GM18868 (cell line): ENCODE data around the gene ILF3.
"Not testable (repeated sequence)": the region's sequence is repeated elsewhere in the genome, so short reads cannot be mapped to it uniquely, and the experiment has no call there.

Source experiments
- ATAC-seq: cut with Tn5 transposase; IDR thresholded peaks from one replicate; pipeline ENCODE4 v1.9.1; 2021; ENCODE audit warnings: mild to moderate bottlenecking, moderate library complexity; ENCODE audit not compliant: unreplicated experiment

ILF3 gene

GRCh38 chr19:10642473-10643171 is 11.5 kb upstream of the ILF3 start:
- ATAC-seq, result no peak

- no peak for ATAC-seq
Measured at GRCh38 chr19:10643172-10643967, 10.8 kb upstream of the ILF3 start.

DNA sequence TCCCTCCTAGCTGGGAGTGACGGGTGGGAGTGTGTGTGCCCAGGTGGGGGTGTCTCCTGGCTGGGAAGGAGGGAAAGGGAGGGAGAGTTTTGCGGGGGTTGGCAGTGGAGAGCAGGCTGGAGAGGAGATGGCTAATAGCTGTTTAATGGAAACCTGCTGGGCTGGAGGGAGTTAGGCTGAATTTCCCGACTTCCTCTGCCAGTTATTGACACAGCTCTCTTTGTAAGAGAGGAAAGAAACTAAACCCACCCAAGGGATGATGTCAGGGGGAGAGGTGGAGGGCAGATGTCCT is 10.2 kb upstream of the ILF3 start:
- ATAC-seq, result no peak

GRCh38 chr19:10644260-10645007 is 9.7 kb upstream of the ILF3 start:
- ATAC-seq, result no peak

DNA sequence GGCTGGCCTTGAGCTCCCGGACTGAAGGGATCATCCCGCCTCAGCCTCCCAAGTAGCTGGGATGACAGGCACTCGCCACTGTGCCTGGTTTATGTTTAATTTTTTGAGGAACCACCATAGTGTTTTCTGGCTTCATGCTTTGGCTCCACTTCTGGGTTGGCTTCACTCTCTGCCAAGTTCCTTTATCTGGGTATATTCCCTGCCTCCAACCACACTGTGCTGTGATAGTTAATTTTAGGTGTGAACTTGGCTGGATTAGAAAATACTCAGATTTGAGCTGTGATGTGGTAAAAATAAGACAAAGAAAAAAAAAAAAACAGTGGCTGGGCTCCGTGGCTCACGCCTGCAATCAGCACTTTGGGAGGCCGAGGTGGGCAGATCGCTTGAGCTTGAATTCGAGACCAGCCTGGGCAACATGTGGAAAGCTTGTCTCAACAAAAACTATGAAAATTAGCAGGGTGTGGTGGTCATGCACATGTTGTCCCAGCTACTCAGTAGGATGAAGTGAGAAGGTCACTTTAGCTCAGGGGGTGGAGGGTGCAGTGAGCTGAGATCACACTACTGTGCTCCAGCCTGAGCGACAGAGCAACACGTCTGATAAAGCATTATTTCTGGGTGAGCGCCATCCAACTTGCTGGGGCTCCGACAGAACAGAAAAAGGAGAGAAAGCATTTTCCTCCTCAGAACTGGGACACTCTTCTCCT is 7.5 kb upstream of the ILF3 start:
- no peak for ATAC-seq

- ATAC-seq, result no peak
Measured at GRCh38 chr19:10648360-10648759, 5.8 kb upstream of the ILF3 start.

- ATAC-seq, result no peak
Measured at GRCh38 chr19:10651851-10652250, 2.3 kb upstream of the ILF3 start.

- ATAC-seq, result no peak
Measured at GRCh38 chr19:10653482-10653731, 739 bp upstream of the ILF3 start.

GRCh38 chr19:10654610-10655456 is 687 bp downstream of the ILF3 start:
- peak; percentile 21 for ATAC-seq

GRCh38 chr19:10655457-10656312 is 1.5 kb downstream of the ILF3 start:
- no peak for ATAC-seq

GRCh38 chr19:10660346-10660745 is 6.2 kb downstream of the ILF3 start:
- no peak for ATAC-seq

DNA sequence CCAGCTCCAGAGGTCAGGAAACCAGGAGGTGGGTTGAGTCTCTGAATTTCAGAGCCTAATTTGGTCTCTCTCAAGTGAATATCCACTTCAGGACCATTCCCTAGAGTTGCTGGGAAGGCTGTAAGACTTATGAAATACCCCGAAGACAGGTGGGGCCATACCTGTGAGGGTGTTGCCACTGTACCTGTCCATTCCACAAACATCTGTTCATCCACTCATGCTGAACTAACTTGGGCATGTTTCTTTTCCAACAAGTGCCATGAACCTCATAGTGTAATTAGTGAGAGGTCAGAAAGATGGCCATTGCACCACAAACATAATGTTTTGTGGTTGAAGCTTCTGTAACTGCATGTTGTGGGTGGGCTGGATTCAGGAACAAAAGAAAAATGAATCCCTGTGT is 7.8 kb downstream of the ILF3 start:
- no peak for ATAC-seq

- ATAC-seq, result no peak
Measured at GRCh38 chr19:10662384-10663251, 8.5 kb downstream of the ILF3 start.

DNA sequence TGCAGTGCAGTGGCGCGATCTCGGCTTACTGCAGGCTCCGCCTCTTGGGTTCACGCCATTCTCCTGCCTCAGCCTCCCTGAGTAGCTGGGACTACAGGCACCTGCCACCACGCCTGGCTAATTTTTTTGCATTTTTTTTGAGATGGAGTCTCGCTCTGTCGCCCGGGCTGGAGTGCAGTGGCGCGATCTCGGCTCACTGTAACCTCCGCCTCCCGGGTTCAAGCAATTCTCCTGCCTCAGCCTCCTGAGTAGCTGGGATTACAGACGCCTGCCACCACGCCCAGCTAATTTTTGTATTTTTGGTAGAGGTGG is 9.1 kb downstream of the ILF3 start:
- ATAC-seq, result not testable (repeated sequence)

- ATAC-seq, result no peak
Measured at GRCh38 chr19:10667867-10668266, 13.7 kb downstream of the ILF3 start.

- no peak for ATAC-seq
Measured at GRCh38 chr19:10669246-10669645, 15.1 kb downstream of the ILF3 start.

- ATAC-seq, result no peak
Measured at GRCh38 chr19:10670182-10670581, 16.0 kb downstream of the ILF3 start.

DNA sequence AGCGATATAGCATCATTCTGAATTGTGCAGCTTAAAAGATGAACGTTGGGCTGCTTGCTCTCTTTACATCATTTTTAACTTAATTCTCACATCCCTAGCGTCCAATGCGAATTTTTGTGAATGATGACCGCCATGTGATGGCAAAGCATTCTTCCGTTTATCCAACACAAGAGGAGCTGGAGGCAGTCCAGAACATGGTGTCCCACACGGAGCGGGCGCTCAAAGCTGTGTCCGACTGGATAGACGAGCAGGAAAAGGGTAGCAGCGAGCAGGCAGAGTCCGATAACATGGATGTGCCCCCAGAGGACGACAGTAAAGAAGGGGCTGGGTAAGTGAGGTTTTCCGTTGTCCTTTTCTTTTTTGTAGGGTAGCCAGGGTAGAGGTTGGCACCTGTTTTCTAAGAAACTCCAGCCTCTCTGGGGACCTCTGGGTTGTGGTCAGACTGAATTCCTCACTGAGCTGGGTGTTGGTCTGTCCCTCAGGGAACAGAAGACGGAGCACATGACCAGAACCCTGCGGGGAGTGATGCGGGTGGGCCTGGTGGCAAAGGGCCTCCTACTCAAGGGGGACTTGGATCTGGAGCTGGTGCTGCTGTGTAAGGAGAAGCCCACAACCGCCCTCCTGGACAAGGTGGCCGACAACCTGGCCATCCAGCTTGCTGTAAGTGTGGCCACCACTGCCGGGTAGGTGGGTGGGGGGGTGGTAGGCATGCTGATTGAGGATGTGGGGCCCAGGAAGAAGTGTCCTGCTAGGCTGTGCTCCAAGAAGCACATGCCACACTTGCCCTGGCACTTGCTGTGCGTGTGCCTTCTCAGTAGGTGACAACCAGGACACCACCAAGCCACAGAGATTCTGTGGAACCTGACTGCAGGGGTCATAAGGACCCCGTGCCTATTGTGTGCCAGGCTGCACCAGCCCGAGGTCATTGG is 17.0 kb downstream of the ILF3 start:
- ATAC-seq, result no peak
